Breast epithelium (tissue), 4 donors: ENCODE data around the gene CCL7. TPM values are rescaled to one million over a fixed set of nuclear protein-coding genes. Genes with fewer than 3 reads are reported as not detected.

Source experiments
- DNase-seq, 2 donors: peaks; one replicate each; pipeline ENCODE4 v3.0.0-alpha.2; 2019; ENCODE audit warnings: low spot score in 2 of 2
- H3K27ac ChIP-seq, 2 donors: fragments of 200-600 bp; sonication (generic) in 1 of 2; one replicate each; pipeline ENCODE4 v1.5.1; 2016 to 2019; ENCODE audit warnings: mild to moderate bottlenecking in 1 of 2
- H3K27me3 ChIP-seq, 2 donors: fragments of 200-600 bp; sonication (generic) in 1 of 2; one replicate each; pipeline versions ENCODE4 v1.5.1 to v1.6.0; 2017 to 2019; ENCODE audit warnings: control low read depth in 1 of 2, mild to moderate bottlenecking in 1 of 2
- H3K36me3 ChIP-seq: fragments of 200-600 bp; one replicate; pipeline ENCODE4 v1.5.1; 2019
- H3K4me1 ChIP-seq, 2 donors: fragments of 200-600 bp; sonication (generic); one replicate each; pipeline ENCODE4 v1.5.1; 2016 to 2019; ENCODE audit warnings: control low read depth in 1 of 2
- H3K4me3 ChIP-seq, 3 donors: fragments of 200-600 bp; sonication (generic); 1 replicate in 2 of 3; 2 replicates in 1 of 3; pipeline ENCODE4 v1.5.1; 2016 to 2019; ENCODE audit warnings: mild to moderate bottlenecking in 3 of 3, moderate library complexity in 2 of 3
- H3K9me3 ChIP-seq, 2 donors: fragments of 200-600 bp; sonication (generic) in 1 of 2; one replicate each; pipeline ENCODE4 v1.5.1; 2016 to 2019; ENCODE audit warnings: control low read depth in 1 of 2
- CTCF ChIP-seq, 3 donors: fragments of 450-650 bp; IDR thresholded peaks; one replicate each; pipeline ENCODE4 v1.5.1; 2016 to 2017; ENCODE audit warnings: antibody characterized with exemption in 3 of 3, mild to moderate bottlenecking in 3 of 3, moderate library complexity in 3 of 3
- POLR2A ChIP-seq: fragments of 450-650 bp; IDR thresholded peaks from one replicate; pipeline ENCODE4 v1.6.1; 2016; ENCODE audit warnings: antibody characterized with exemption, mild to moderate bottlenecking, moderate library complexity
- POLR2AphosphoS5 ChIP-seq, 3 donors: sonication (generic); formaldehyde crosslinking; IDR thresholded peaks; one replicate each; pipeline ENCODE4 v1.6.1; 2017; ENCODE audit warnings: antibody characterized with exemption in 3 of 3
- intact Hi-C: fragments of 100-400 bp; cut with DNase I; formaldehyde crosslinking; loops from one replicate; pipeline ENCODE4 v1.15.1; 2023; ENCODE audit warnings: low total_unique reads
- total RNA-seq, 3 donors: library from RNA; depleted of rRNA; stranded (reverse); fragments of >200 nt; gene quantifications; one replicate each; pipeline ENCODE4 v1.1.0, GENCODE V29; 2016

Gene CCL7
- total RNA-seq, 3 donors from 2014 or later = not detected

GRCh38 chr17:34285286-34285792 is 15.3 kb downstream of the CCL7 start, which contains the start of gene CCL11:
Gene CCL11 (plus strand): TSS chr17:34285742. CDS start chr17:34285809, 67 bp downstream.
- TF ChIP-seq CTCF (IDR thresholded peaks at IDR 0.05) (no peak), POLR2A (no peak), POLR2AphosphoS5 (IDR thresholded peaks at IDR 0.05) (no peak)
- intact Hi-C loops = no loop called here
- Histone ChIP-seq H3K36me3 (no peaks in the 10 kb centered on the region), H3K4me1 (no peaks in the 10 kb centered on the region), H3K9me3 (no peaks in the 10 kb centered on the region), H3K4me3 (no peak within 1 kb of the TSS), H3K27ac (no peak within 1 kb of the TSS), H3K27me3 (no peaks in the 10 kb centered on the region)
- no peak for DNase-seq

GRCh38 chr17:34287875-34288274 is 17.9 kb downstream of the CCL7 start:
- H3K27me3 ChIP-seq = no peaks in the 10 kb centered on the region
- H3K4me3 ChIP-seq = no peak overlapping the region
- H3K27ac ChIP-seq = no peak overlapping the region
- no peak for DNase-seq
- intact Hi-C loops = no loop called here
- no peaks in the 10 kb centered on the region for H3K36me3 ChIP-seq
- no peak for TF ChIP-seq CTCF (IDR thresholded peaks at IDR 0.05)
- H3K9me3 ChIP-seq = no peaks in the 10 kb centered on the region
- H3K4me1 ChIP-seq = no peaks in the 10 kb centered on the region

GRCh38 chr17:34290586-34290985 is 20.6 kb downstream of the CCL7 start:
- no peak for DNase-seq
- Histone ChIP-seq H3K36me3 (no peaks in the 10 kb centered on the region), H3K4me1 (no peaks in the 10 kb centered on the region), H3K27me3 (no peaks in the 10 kb centered on the region), H3K4me3 (no peak overlapping the region), H3K27ac (no peak overlapping the region), H3K9me3 (no peaks in the 10 kb centered on the region)
- intact Hi-C loops = no loop called here
- TF ChIP-seq CTCF (IDR thresholded peaks at IDR 0.05) (no peak), POLR2AphosphoS5 (IDR thresholded peaks at IDR 0.05) (no peak), POLR2A (no peak)

GRCh38 chr17:34291721-34292348 is 21.8 kb downstream of the CCL7 start:
- Histone ChIP-seq H3K27ac (no peak overlapping the region), H3K27me3 (no peaks in the 10 kb centered on the region), H3K36me3 (no peaks in the 10 kb centered on the region), H3K4me1 (no peaks in the 10 kb centered on the region), H3K9me3 (no peaks in the 10 kb centered on the region), H3K4me3 (no peak overlapping the region)
- intact Hi-C loops = no loop called here
- TF ChIP-seq CTCF (IDR thresholded peaks at IDR 0.05) = no peak
- TF ChIP-seq POLR2A = no peak
- no peak for TF ChIP-seq POLR2AphosphoS5 (IDR thresholded peaks at IDR 0.05)
- DNase-seq = no peak

GRCh38 chr17:34299027-34299426 is 29.0 kb downstream of the CCL7 start:
- TF ChIP-seq CTCF (IDR thresholded peaks at IDR 0.05) (no peak), POLR2AphosphoS5 (IDR thresholded peaks at IDR 0.05) (no peak), POLR2A (no peak)
- DNase-seq = no peak
- Histone ChIP-seq H3K9me3 (no peaks in the 10 kb centered on the region), H3K27ac (no peak overlapping the region), H3K27me3 (no peaks in the 10 kb centered on the region), H3K36me3 (no peaks in the 10 kb centered on the region), H3K4me1 (peaks cover 0 to 6% of the 10 kb centered on the region in 2 donors), H3K4me3 (no peak overlapping the region)
- intact Hi-C loops = no loop called here
